Ovary (tissue), 9 donors: ENCODE data around the gene IQGAP2. TPM values are rescaled to one million over a fixed set of nuclear protein-coding genes. Genes with fewer than 3 reads are reported as not detected.

Experiments used
- DNase-seq, 5 donors: peaks; one replicate each; pipeline ENCODE4 v3.0.0-alpha.2; 2019 to 2020
- H3K27ac ChIP-seq, 2 donors: fragments of 200-600 bp; one replicate each; pipeline versions ENCODE4 v1.5.1 to v1.8.0; 2019 to 2022
- H3K27me3 ChIP-seq: fragments of 200-600 bp; one replicate; pipeline ENCODE4 v1.8.0; 2022
- H3K36me3 ChIP-seq: fragments of 200-600 bp; sonication (generic); one replicate; pipeline ENCODE4 v1.5.1; 2019
- H3K4me1 ChIP-seq: one replicate; pipeline ENCODE4 v1.8.1; 2013; ENCODE audit warnings: mild to moderate bottlenecking, moderate library complexity; ENCODE audit not compliant: insufficient read depth
- H3K4me3 ChIP-seq: fragments of 200-600 bp; sonication (generic); one replicate; pipeline ENCODE4 v1.5.1; 2017
- H3K9me3 ChIP-seq, 2 donors: fragments of 200-600 bp in 1 of 2; sonication (generic) in 1 of 2; one replicate each; pipeline versions ENCODE4 v1.5.1 to v1.8.1; 2013 to 2019; ENCODE audit warnings: mild to moderate bottlenecking in 1 of 2, moderate library complexity in 1 of 2
- CTCF ChIP-seq, 3 donors: fragments of 450-650 bp in 2 of 3; fragments of 200-600 bp in 1 of 3; IDR thresholded peaks; one replicate each; pipeline versions ENCODE4 v1.5.1 to v1.8.0; 2016 to 2022; ENCODE audit warnings: antibody characterized with exemption in 3 of 3, mild to moderate bottlenecking in 1 of 3
- EP300 ChIP-seq: sonication (generic); formaldehyde crosslinking; IDR thresholded peaks from one replicate; pipeline ENCODE4 v1.6.1; 2017; ENCODE audit warnings: antibody characterized with exemption
- POLR2A ChIP-seq: fragments of 450-650 bp; IDR thresholded peaks from one replicate; pipeline ENCODE4 v1.6.1; 2017; ENCODE audit warnings: antibody characterized with exemption, mild to moderate bottlenecking, moderate library complexity
- WGBS, 3 donors: extraction: QIAGEN DNeasy Blood & Tissue Kit in 1 of 3; methylation state at CpG; one replicate each; pipeline versions ENCODE4 v1.1.5 to v1.1.7; 2013 to 2017; 5-methylcytosine and 5-hydroxymethylcytosine counted together
- intact Hi-C, 4 donors: fragments of 100-400 bp; cut with DNase I; formaldehyde crosslinking; loops; one replicate each; pipeline versions ENCODE4 v1.11.0 to v1.15.1; 2022 to 2023
- polyA plus RNA-seq, 2 donors: library from polyadenylated mRNA; stranded (reverse); fragments of 200-250 nt in 1 of 2; fragments of 350-450 nt in 1 of 2; fragmentation: Illumina TruSeq in 1 of 2; extraction: RNeasy Lipid Tissue Mini Kit (QIAGEN cat#74804) in 1 of 2; gene quantifications; one replicate each; pipeline ENCODE4 v1.2.3, GENCODE V29; 2013 to 2014
- total RNA-seq, 7 donors: library from RNA; depleted of rRNA in 2 of 7; stranded (reverse); fragments of >200 nt in 2 of 7; fragmentation: NEBNext Ultra II Directional in 3 of 7; extraction: Animal tissue kit (Norgen Biotek cat#: 25700) in 3 of 7; gene quantifications; one replicate each; pipeline versions ENCODE4 v1.1.0 to v1.2.4, GENCODE V29; 2016 to 2023
- donor health status: DM: no; HTN: no; CAD: no; lungs with moderate emphysema.
- donor health status: DM: no; HTN: no; CAD: no.
- donor health status: Bipolar disorder and iron deficiency.
- donor health status: DM: yes; HTN: yes; CAD: no.
- donor health status: DM: no; HTN: no; CAD: no.
- donor health status: DM: yes; HTN: yes; CAD: no.

IQGAP2 gene
- total and polyA plus RNA-seq, 9 donors, result 8.6 to 27.6 (median 13.9) TPM

- Histone ChIP-seq H3K9me3 (no peaks in the 10 kb centered on the region), H3K4me3 (no peak overlapping the region), H3K27ac (no peak overlapping the region), H3K27me3 (no peaks in the 10 kb centered on the region), H3K36me3 (no peaks in the 10 kb centered on the region), H3K4me1 (peaks cover 2% of the 10 kb centered on the region)
- TF ChIP-seq CTCF (IDR thresholded peaks at IDR 0.05), result no peak
- TF ChIP-seq POLR2A, result no peak
- TF ChIP-seq EP300, result no peak
- WGBS, 3 donors, result 90 to 93% (median 93%) methylated on average over 3 of the region's 3 CpGs
- DNase-seq, result no peak
- intact Hi-C loops, result no loop called here
Observed at GRCh38 chr5:76475385-76475784, 72.3 kb downstream of the IQGAP2 start.

- Histone ChIP-seq H3K9me3 (no peaks in the 10 kb centered on the region), H3K36me3 (no peaks in the 10 kb centered on the region), H3K27me3 (no peaks in the 10 kb centered on the region), H3K27ac (no peak overlapping the region), H3K4me3 (no peak overlapping the region), H3K4me1 (peaks cover 2% of the 10 kb centered on the region)
- DNase-seq, result no peak
- 83 to 90% (median 87%) methylated on average over 2 of the region's 2 CpGs for WGBS, 3 donors
- intact Hi-C loops, result no loop called here
- TF ChIP-seq EP300 (no peak), POLR2A (no peak), CTCF (IDR thresholded peaks at IDR 0.05) (no peak)
Observed at GRCh38 chr5:76475936-76476335, 72.9 kb downstream of the IQGAP2 start.

- WGBS, 3 donors, result 69 to 74% (median 71%) methylated on average over 3 of the region's 3 CpGs
- no peak overlapping the region for H3K4me3 ChIP-seq
- H3K4me1 ChIP-seq, result peaks cover 2% of the 10 kb centered on the region
- no peaks in the 10 kb centered on the region for H3K27me3 ChIP-seq
- DNase-seq, result no peak
- intact Hi-C loops, result no loop called here
- H3K36me3 ChIP-seq, result no peaks in the 10 kb centered on the region
- H3K9me3 ChIP-seq, result no peaks in the 10 kb centered on the region
- no peak overlapping the region for H3K27ac ChIP-seq
- TF ChIP-seq POLR2A, result no peak
- no peak for TF ChIP-seq CTCF (IDR thresholded peaks at IDR 0.05)
- TF ChIP-seq EP300, result no peak
Observed at GRCh38 chr5:76476474-76477038, 73.5 kb downstream of the IQGAP2 start.

GRCh38 chr5:76477061-76477460 is 74.0 kb downstream of the IQGAP2 start:
- intact Hi-C loops, result no loop called here
- TF ChIP-seq CTCF (IDR thresholded peaks at IDR 0.05) (no peak), POLR2A (no peak), EP300 (no peak)
- no peaks in the 10 kb centered on the region for H3K27me3 ChIP-seq
- no peak overlapping the region for H3K4me3 ChIP-seq
- H3K36me3 ChIP-seq, result no peaks in the 10 kb centered on the region
- H3K27ac ChIP-seq, result no peak overlapping the region
- no peaks in the 10 kb centered on the region for H3K9me3 ChIP-seq
- no peak for DNase-seq
- no peaks in the 10 kb centered on the region for H3K4me1 ChIP-seq
- 85 to 93% (median 88%) methylated on average over 2 of the region's 2 CpGs for WGBS, 3 donors
